Hematopoietic multipotent progenitor cell (in vitro differentiated cells): ENCODE data around the gene MEGF8. TPM values are rescaled to one million over a fixed set of nuclear protein-coding genes. Genes with fewer than 3 reads are reported as not detected.

Experiments
- small RNA-seq: library from RNA; depleted of rRNA; stranded (forward); fragments of <200 nt; gene quantifications from one replicate; pipeline ENCODE3, GENCODE V24; 2012
- total RNA-seq: library from RNA; depleted of rRNA; stranded (reverse); fragments of >200 nt; gene quantifications from one replicate; pipeline ENCODE4 v1.2.3, GENCODE V29; 2012

The MEGF8 gene
- total RNA-seq, 1 donor, result 17.2 TPM

Small RNA genes within 50 kb of the gene (small RNA-seq; reads per million reads assigned to genes)
- gene MIR8077, result not detected

Other genes with a start within 250 kb of the MEGF8 start
- gene ZNF574, start 249.5 kb upstream of the MEGF8 start, total RNA-seq, result 67.6 TPM
- 5.7 TPM for gene POU2F2, start 193.2 kb upstream of the MEGF8 start, total RNA-seq
- 78.1 TPM for gene DEDD2, start 108.0 kb upstream of the MEGF8 start, total RNA-seq
- gene ZNF526, start 105.3 kb upstream of the MEGF8 start, total RNA-seq, result 16.2 TPM
- gene GSK3A, start 83.0 kb upstream of the MEGF8 start, total RNA-seq, result 24.5 TPM
- gene ERF, start 70.5 kb upstream of the MEGF8 start, total RNA-seq, result 39.0 TPM
- gene CIC, start 56.4 kb upstream of the MEGF8 start, total RNA-seq, result 43.1 TPM
- gene PRR19, start 23.5 kb upstream of the MEGF8 start, total RNA-seq, result 0.54 TPM
- 119 TPM for gene PAFAH1B3, start 23.0 kb upstream of the MEGF8 start, total RNA-seq
- not detected for gene TMEM145, start 12.3 kb upstream of the MEGF8 start, total RNA-seq
- 1.1 TPM for gene CNFN, start 64.7 kb downstream of the MEGF8 start, total RNA-seq
- 9.2 TPM for gene LIPE, start 101.8 kb downstream of the MEGF8 start, total RNA-seq
- not detected for gene CXCL17, start 117.3 kb downstream of the MEGF8 start, total RNA-seq
- 1.3 TPM for gene CEACAM1, start 202.8 kb downstream of the MEGF8 start, total RNA-seq